Uterus (tissue), 4 donors: ENCODE measurements around the gene MFAP4. TPM values are rescaled to one million over a fixed set of nuclear protein-coding genes. Genes with fewer than 3 reads are reported as not detected.

Source experiments
- DNase-seq, 2 donors: peaks; one replicate each; pipeline ENCODE4 v3.0.0-alpha.2; 2019 to 2020
- H3K27ac ChIP-seq, 2 donors: fragments of 200-600 bp; sonication (generic); 1 replicate in 1 of 2; 2 replicates in 1 of 2; pipeline ENCODE4 v1.5.1; 2016 to 2018
- H3K27me3 ChIP-seq, 2 donors: fragments of 200-600 bp; sonication (generic); one replicate each; pipeline ENCODE4 v1.5.1; 2018 to 2019; ENCODE audit warnings: control low read depth in 1 of 2
- H3K36me3 ChIP-seq, 2 donors: fragments of 200-600 bp; sonication (generic); one replicate each; pipeline ENCODE4 v1.5.1; 2019; ENCODE audit warnings: control low read depth in 1 of 2
- H3K4me1 ChIP-seq, 2 donors: fragments of 200-600 bp; sonication (generic); one replicate each; pipeline ENCODE4 v1.5.1; 2018 to 2019; ENCODE audit warnings: control low read depth in 1 of 2
- H3K4me3 ChIP-seq, 2 donors: fragments of 200-600 bp; sonication (generic); 1 replicate in 1 of 2; 2 replicates in 1 of 2; pipeline ENCODE4 v1.5.1; 2018 to 2019; ENCODE audit warnings: mild to moderate bottlenecking in 1 of 2
- H3K9me3 ChIP-seq, 2 donors: fragments of 200-600 bp; sonication (generic); one replicate each; pipeline ENCODE4 v1.5.1; 2019; ENCODE audit warnings: control low read depth in 1 of 2
- CTCF ChIP-seq, 4 experiments: fragments of 200-600 bp in 2 of 4; fragments of 450-650 bp in 2 of 4; sonication (generic) in 2 of 4; IDR thresholded peaks; one replicate each; pipeline ENCODE4 v1.5.1; 2016 to 2019; ENCODE audit warnings: antibody characterized with exemption in 4 of 4, mild to moderate bottlenecking in 2 of 4, moderate library complexity in 1 of 4
- POLR2A ChIP-seq, 2 donors: fragments of 450-650 bp; IDR thresholded peaks; one replicate each; pipeline ENCODE4 v1.6.1; 2016; ENCODE audit warnings: antibody characterized with exemption in 2 of 2, mild to moderate bottlenecking in 1 of 2, moderate library complexity in 1 of 2
- intact Hi-C: fragments of 100-400 bp; cut with DNase I; formaldehyde crosslinking; loops from one replicate; pipeline ENCODE4 v1.15.1; 2023; ENCODE audit warnings: low total_unique reads
- total RNA-seq, 4 donors: library from RNA; depleted of rRNA in 3 of 4; stranded (reverse); fragments of >200 nt in 3 of 4; gene quantifications; one replicate each; pipeline versions ENCODE4 v1.1.0 to v1.2.4, GENCODE V29; 2014 to 2023
- donor health status: DM: yes; HTN: yes; CAD: no.

MFAP4 gene
- total RNA-seq, 4 donors from 2014 or later = 81.2 to 149 (median 117) TPM

- H3K4me1 ChIP-seq = no peaks in the 10 kb centered on the region
- no peaks in the 10 kb centered on the region for H3K9me3 ChIP-seq
- DNase-seq = no peak
- H3K4me3 ChIP-seq = no peak overlapping the region
- H3K27me3 ChIP-seq = no peaks in the 10 kb centered on the region
- no peaks in the 10 kb centered on the region for H3K36me3 ChIP-seq
- H3K27ac ChIP-seq = peak overlapping the region; percentile 78 to 82
- intact Hi-C loops = no loop called here
- TF ChIP-seq POLR2A (IDR thresholded peaks at IDR 0.05) (no peak), CTCF (IDR thresholded peaks at IDR 0.05) (no peak)
Measured at GRCh38 chr17:19424934-19425868, 38.2 kb upstream of the MFAP4 start.

GRCh38 chr17:19421926-19422325 lies 34.9 kb upstream of the MFAP4 start:
- intact Hi-C loops = no loop called here
- Histone ChIP-seq H3K4me1 (no peaks in the 10 kb centered on the region), H3K4me3 (no peak overlapping the region), H3K27ac (no peak overlapping the region), H3K36me3 (no peaks in the 10 kb centered on the region), H3K27me3 (no peaks in the 10 kb centered on the region), H3K9me3 (no peaks in the 10 kb centered on the region)
- DNase-seq = no peak
- no peak for TF ChIP-seq POLR2A (IDR thresholded peaks at IDR 0.05)
- TF ChIP-seq CTCF (IDR thresholded peaks at IDR 0.05) = no peak

- DNase-seq = no peak
- Histone ChIP-seq H3K9me3 (no peaks in the 10 kb centered on the region), H3K36me3 (no peaks in the 10 kb centered on the region), H3K27me3 (no peaks in the 10 kb centered on the region), H3K4me1 (no peaks in the 10 kb centered on the region), H3K27ac (no peak overlapping the region), H3K4me3 (no peak overlapping the region)
- TF ChIP-seq CTCF (IDR thresholded peaks at IDR 0.05) (no peak), POLR2A (IDR thresholded peaks at IDR 0.05) (no peak)
- intact Hi-C loops = no loop called here
Measured at GRCh38 chr17:19421219-19421618, 34.2 kb upstream of the MFAP4 start.

- no peak for DNase-seq
- TF ChIP-seq POLR2A (IDR thresholded peaks at IDR 0.05) (no peak), CTCF (IDR thresholded peaks at IDR 0.05) (no peak)
Measured at GRCh38 chr17:19418251-19418992, 31.4 kb upstream of the MFAP4 start.

GRCh38 chr17:19417611-19418010 lies 30.6 kb upstream of the MFAP4 start:
- no peaks in the 10 kb centered on the region for H3K4me1 ChIP-seq
- TF ChIP-seq POLR2A (IDR thresholded peaks at IDR 0.05) (no peak), CTCF (IDR thresholded peaks at IDR 0.05) (no peak)
- peak overlapping the region in 1 of 2 donors; percentile 65 for H3K27ac ChIP-seq
- no peak for DNase-seq
- H3K27me3 ChIP-seq = no peaks in the 10 kb centered on the region
- H3K4me3 ChIP-seq = no peak overlapping the region
- no peaks in the 10 kb centered on the region for H3K36me3 ChIP-seq
- intact Hi-C loops = no loop called here
- H3K9me3 ChIP-seq = no peaks in the 10 kb centered on the region

More at GRCh38 chr17:19418251-19418992, 31.4 kb upstream of the MFAP4 start:
- Histone ChIP-seq H3K36me3 (no peaks in the 10 kb centered on the region), H3K27me3 (no peaks in the 10 kb centered on the region), H3K4me3 (no peak overlapping the region), H3K27ac (peak overlapping the region in 1 of 2 donors; percentile 65), H3K4me1 (no peaks in the 10 kb centered on the region), H3K9me3 (no peaks in the 10 kb centered on the region)
- intact Hi-C loops = no loop called here
